OCI-LY1 (cell line): ENCODE results near the gene CENPE.

Experiments
- H2AFZ ChIP-seq: fragments of 200-600 bp; sonication (generic), shearing (Covaris generic); 2 replicates; pipeline ENCODE4 v1.6.0; 2014; ENCODE audit warnings: antibody characterized with exemption, mild to moderate bottlenecking, low read length
- H3F3A ChIP-seq: fragments of 200-600 bp; sonication (generic), shearing (Covaris generic); 2 replicates; pipeline ENCODE4 v1.6.0; 2014; ENCODE audit warnings: mild to moderate bottlenecking, antibody characterized with exemption, low read length, moderate library complexity; ENCODE audit not compliant: insufficient read depth
- H3K27ac ChIP-seq: fragments of 200-600 bp; sonication (generic); 2 replicates; pipeline ENCODE4 v1.5.1; 2014; ENCODE audit warnings: low read length, mixed run types, mild to moderate bottlenecking, low read depth; ENCODE audit not compliant: poor library complexity, severe bottlenecking
- H3K27me3 ChIP-seq: fragments of 200-600 bp; sonication (generic); 2 replicates; pipeline ENCODE4 v1.6.0; 2014; ENCODE audit warnings: antibody characterized with exemption, mild to moderate bottlenecking, low read length, moderate library complexity; ENCODE audit not compliant: insufficient read depth
- H3K36me3 ChIP-seq: fragments of 200-600 bp; sonication (generic); 2 replicates; pipeline ENCODE4 v1.6.1; 2014; ENCODE audit warnings: mild to moderate bottlenecking, antibody characterized with exemption, low read length, moderate library complexity, mixed read lengths; ENCODE audit not compliant: insufficient read depth
- H3K4me1 ChIP-seq: fragments of 200-600 bp; sonication (generic); 2 replicates; pipeline ENCODE4 v1.5.1; 2014; ENCODE audit warnings: mild to moderate bottlenecking, low read length, moderate library complexity; ENCODE audit not compliant: insufficient read depth, severe bottlenecking
- H3K4me2 ChIP-seq: fragments of 200-600 bp; sonication (generic), shearing (Covaris generic); 2 replicates; pipeline ENCODE4 v1.6.1; 2014; ENCODE audit warnings: low read length
- H3K4me3 ChIP-seq: fragments of 200-600 bp; sonication (generic); 2 replicates; pipeline ENCODE4 v1.5.1; 2014; ENCODE audit warnings: low read length, low read depth, mild to moderate bottlenecking, mixed read lengths; ENCODE audit not compliant: poor library complexity, severe bottlenecking
- H3K79me2 ChIP-seq: fragments of 200-600 bp; shearing (Covaris generic); 2 replicates; pipeline ENCODE4 v1.6.1; 2016; ENCODE audit warnings: mixed run types, low read length, mixed read lengths; ENCODE audit not compliant: insufficient read depth
- H3K9ac ChIP-seq: fragments of 200-600 bp; sonication (generic), shearing (Covaris generic); 2 replicates; pipeline ENCODE4 v1.6.1; 2014; ENCODE audit warnings: mild to moderate bottlenecking, low read length, mixed read lengths
- H3K9me2 ChIP-seq: fragments of 200-600 bp; sonication (generic), shearing (Covaris generic); 2 replicates; pipeline ENCODE4 v1.6.1; 2014; ENCODE audit warnings: low read depth, mild to moderate bottlenecking, low read length, mixed read lengths
- H3K9me3 ChIP-seq: fragments of 200-600 bp; shearing (Covaris generic); 2 replicates; pipeline ENCODE4 v1.6.1; 2014; ENCODE audit warnings: low read length, mixed read lengths
- H4K20me1 ChIP-seq: fragments of 200-600 bp; sonication (generic), shearing (Covaris generic); 2 replicates; pipeline ENCODE4 v1.6.0; 2016; ENCODE audit warnings: mild to moderate bottlenecking, low read length; ENCODE audit not compliant: insufficient read depth
- EZH2 ChIP-seq: fragments of 200-600 bp; sonication (generic), shearing (Covaris generic); IDR thresholded peaks from 2 replicates; pipeline ENCODE4 v1.8.0; 2017; ENCODE audit warnings: borderline replicate concordance, mixed run types, mild to moderate bottlenecking, antibody characterized with exemption, low read length, moderate library complexity, mixed read lengths
- TF ChIP-seq, protein P1 (sequence below): fragments of 200-600 bp; sonication (generic), shearing (Covaris generic); IDR thresholded peaks from 2 replicates; pipeline ENCODE4 v1.5.1; 2017; ENCODE audit warnings: mild to moderate bottlenecking, antibody characterized with exemption, low read length, moderate library complexity, mixed read lengths

The CENPE gene

DNA sequence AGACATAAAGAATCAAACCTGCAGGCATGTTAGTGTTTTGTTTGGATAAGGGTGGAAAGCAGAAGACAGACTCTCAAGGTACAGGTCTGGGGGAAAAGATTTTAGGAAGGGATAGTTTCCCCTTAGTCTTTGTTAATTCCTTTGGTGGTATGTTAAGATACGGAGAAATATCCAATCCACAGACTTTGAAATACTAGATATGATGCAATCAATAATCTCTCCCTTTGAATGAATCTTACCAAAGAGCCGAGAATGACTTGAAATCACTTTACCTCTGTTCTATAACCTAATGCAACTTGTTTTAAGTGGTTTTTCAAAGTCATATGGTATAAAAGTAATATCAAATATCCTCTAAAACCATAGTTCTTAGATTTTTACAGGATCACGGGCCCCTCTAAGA lies 93.3 kb downstream of the CENPE start:
- no peaks in the 10 kb centered on the region for H4K20me1 ChIP-seq
- no peak overlapping the region for H2AFZ ChIP-seq
- no peak overlapping the region for H3K4me2 ChIP-seq
- H3K9ac ChIP-seq = no peak overlapping the region
- no peak overlapping the region for H3K27ac ChIP-seq
- no peaks in the 10 kb centered on the region for H3K9me3 ChIP-seq
- H3F3A ChIP-seq = no peaks in the 10 kb centered on the region
- H3K79me2 ChIP-seq = no peaks in the 10 kb centered on the region
- no peaks in the 10 kb centered on the region for H3K9me2 ChIP-seq
- no peaks in the 10 kb centered on the region for H3K27me3 ChIP-seq
- peaks cover 36% of the 10 kb centered on the region for H3K36me3 ChIP-seq
- no peaks in the 10 kb centered on the region for H3K4me1 ChIP-seq
- H3K4me3 ChIP-seq = no peak overlapping the region
- no peak for TF ChIP-seq EZH2
- TF ChIP-seq, protein P1, sequence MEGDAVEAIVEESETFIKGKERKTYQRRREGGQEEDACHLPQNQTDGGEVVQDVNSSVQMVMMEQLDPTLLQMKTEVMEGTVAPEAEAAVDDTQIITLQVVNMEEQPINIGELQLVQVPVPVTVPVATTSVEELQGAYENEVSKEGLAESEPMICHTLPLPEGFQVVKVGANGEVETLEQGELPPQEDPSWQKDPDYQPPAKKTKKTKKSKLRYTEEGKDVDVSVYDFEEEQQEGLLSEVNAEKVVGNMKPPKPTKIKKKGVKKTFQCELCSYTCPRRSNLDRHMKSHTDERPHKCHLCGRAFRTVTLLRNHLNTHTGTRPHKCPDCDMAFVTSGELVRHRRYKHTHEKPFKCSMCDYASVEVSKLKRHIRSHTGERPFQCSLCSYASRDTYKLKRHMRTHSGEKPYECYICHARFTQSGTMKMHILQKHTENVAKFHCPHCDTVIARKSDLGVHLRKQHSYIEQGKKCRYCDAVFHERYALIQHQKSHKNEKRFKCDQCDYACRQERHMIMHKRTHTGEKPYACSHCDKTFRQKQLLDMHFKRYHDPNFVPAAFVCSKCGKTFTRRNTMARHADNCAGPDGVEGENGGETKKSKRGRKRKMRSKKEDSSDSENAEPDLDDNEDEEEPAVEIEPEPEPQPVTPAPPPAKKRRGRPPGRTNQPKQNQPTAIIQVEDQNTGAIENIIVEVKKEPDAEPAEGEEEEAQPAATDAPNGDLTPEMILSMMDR = no peak

DNA sequence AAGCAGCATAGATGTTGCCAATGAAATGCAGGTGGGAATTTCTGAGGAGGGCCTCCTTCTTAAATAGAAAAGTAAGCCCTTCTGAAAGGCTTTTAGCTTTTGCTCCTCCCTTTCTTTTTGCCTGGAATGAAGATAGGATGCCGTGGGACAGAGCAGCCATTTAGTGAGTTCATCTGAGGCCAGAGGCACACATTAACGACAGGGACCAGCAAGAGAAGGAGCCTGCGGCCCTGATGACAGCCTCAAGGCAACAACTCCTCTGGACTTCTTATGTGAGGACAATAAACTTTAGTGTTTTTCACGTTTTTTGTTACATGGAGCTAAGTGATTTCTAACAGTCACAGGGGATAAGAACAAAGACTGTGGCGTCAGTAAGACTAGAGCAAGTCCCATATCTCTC lies 97.5 kb downstream of the CENPE start:
- H3K79me2 ChIP-seq = no peaks in the 10 kb centered on the region
- H3K4me2 ChIP-seq = no peak overlapping the region
- no peaks in the 10 kb centered on the region for H4K20me1 ChIP-seq
- no peak overlapping the region for H3K4me3 ChIP-seq
- no peak overlapping the region for H3K27ac ChIP-seq
- no peaks in the 10 kb centered on the region for H3K9me3 ChIP-seq
- H3K9me2 ChIP-seq = no peaks in the 10 kb centered on the region
- no peaks in the 10 kb centered on the region for H3F3A ChIP-seq
- no peaks in the 10 kb centered on the region for H3K27me3 ChIP-seq
- no peak overlapping the region for H2AFZ ChIP-seq
- no peak overlapping the region for H3K9ac ChIP-seq
- peaks cover 21% of the 10 kb centered on the region for H3K4me1 ChIP-seq
- TF ChIP-seq, protein P1 = no peak
- TF ChIP-seq EZH2 = no peak
- H3K36me3 ChIP-seq = no peaks in the 10 kb centered on the region; the same call in 1 of the 2 replicates

GRCh38 chr4:103099691-103100392 lies 98.3 kb downstream of the CENPE start, which contains the start of gene BDH2:
TSS of gene BDH2 (minus strand) at chr4:103099834. CDS start at chr4:103096254, 3,580 bp downstream.
- Histone ChIP-seq H4K20me1 (no peaks in the 10 kb centered on the region), H3K79me2 (no peaks in the 10 kb centered on the region), H3K4me2 (peak within 1 kb of the TSS; percentile 79), H2AFZ (peak within 1 kb of the TSS; percentile 77), H3F3A (no peaks in the 10 kb centered on the region), H3K4me3 (peak within 1 kb of the TSS; percentile 65), H3K27me3 (no peaks in the 10 kb centered on the region), H3K9me3 (no peaks in the 10 kb centered on the region), H3K4me1 (peaks cover 21% of the 10 kb centered on the region), H3K9me2 (no peaks in the 10 kb centered on the region), H3K36me3 (no peaks in the 10 kb centered on the region), H3K27ac (no peak within 1 kb of the TSS), H3K9ac (peak within 1 kb of the TSS; percentile 72)
- TF ChIP-seq, protein P1 = peak; percentile 84
- no peak for TF ChIP-seq EZH2
